Fibroblast of lung (primary cell): ENCODE results near the gene POLR3H. TPM values are rescaled to one million over a fixed set of nuclear protein-coding genes. Genes with fewer than 3 reads are reported as not detected.

Experiments used
- DNase-seq, 2 donors: peaks; one replicate each; pipeline versions ENCODE4 v3.0.0 to v3.0.0-alpha.2; 2010; ENCODE audit warnings: low read depth in 2 of 2
- H2AFZ ChIP-seq: 2 replicates; pipeline ENCODE4 v1.5.1; 2012; ENCODE audit warnings: low read length, control low read depth, inconsistent platforms
- H3K27ac ChIP-seq: 2 replicates; pipeline ENCODE4 v1.5.1; 2011; ENCODE audit warnings: low read length, control low read depth; ENCODE audit not compliant: insufficient read depth
- H3K27me3 ChIP-seq: 2 replicates; pipeline ENCODE4 v1.5.1; 2011; ENCODE audit warnings: mild to moderate bottlenecking, low read length; ENCODE audit not compliant: control insufficient read depth, insufficient read depth
- H3K36me3 ChIP-seq: 2 replicates; pipeline ENCODE4 v1.5.1; 2011; ENCODE audit warnings: low read length; ENCODE audit not compliant: control insufficient read depth, insufficient read depth
- H3K4me1 ChIP-seq: 2 replicates; pipeline ENCODE4 v1.5.1; 2011; ENCODE audit warnings: low read length; ENCODE audit not compliant: control insufficient read depth, insufficient read depth; ENCODE audit errors: extremely low read depth
- H3K4me2 ChIP-seq: 2 replicates; pipeline ENCODE4 v1.5.1; 2011; ENCODE audit warnings: low read length, control low read depth; ENCODE audit not compliant: insufficient read depth; ENCODE audit errors: extremely low read depth
- H3K4me3 ChIP-seq, 4 experiments: fragments of 200-600 bp in 1 of 4; sonication (generic) in 1 of 4; replicated peaks in 1 of 4; 2 replicates each; pipeline ENCODE4 v1.5.1; 2011 to 2016; ENCODE audit warnings: low read length in 4 of 4, low read depth in 3 of 4, mild to moderate bottlenecking in 3 of 4, control low read depth in 2 of 4, inconsistent platforms in 1 of 4, mixed read lengths in 1 of 4; ENCODE audit not compliant: insufficient read depth in 1 of 4; ENCODE audit errors: control extremely low read depth in 1 of 4
- H3K79me2 ChIP-seq: 2 replicates; pipeline ENCODE4 v1.5.1; 2012; ENCODE audit warnings: mild to moderate bottlenecking, low read length, inconsistent platforms; ENCODE audit not compliant: control insufficient read depth, insufficient read depth
- H3K9ac ChIP-seq: 2 replicates; pipeline ENCODE4 v1.5.1; 2011; ENCODE audit warnings: mild to moderate bottlenecking, low read length, control low read depth; ENCODE audit not compliant: insufficient read depth
- H3K9me3 ChIP-seq: 2 replicates; pipeline ENCODE4 v1.5.1; 2012; ENCODE audit warnings: low read depth, low read length; ENCODE audit not compliant: control insufficient read depth, insufficient read depth
- H4K20me1 ChIP-seq: 2 replicates; pipeline ENCODE4 v1.5.1; 2011; ENCODE audit warnings: low read length; ENCODE audit not compliant: control insufficient read depth, insufficient read depth; ENCODE audit errors: extremely low read depth
- CTCF ChIP-seq, 2 donors: IDR thresholded peaks in 1 of 2; conservative IDR thresholded peaks in 1 of 2; 1 replicate in 1 of 2; 2 replicates in 1 of 2; pipeline ENCODE4 v1.5.1; 2011 to 2012; ENCODE audit warnings: low read length in 2 of 2, control low read depth in 1 of 2, inconsistent platforms in 1 of 2, low read depth in 1 of 2, mild to moderate bottlenecking in 1 of 2
- EZH2 ChIP-seq: IDR thresholded peaks from 2 replicates; pipeline ENCODE4 v1.5.1; 2012; ENCODE audit warnings: low read length, control low read depth, mild to moderate bottlenecking; ENCODE audit errors: missing control alignments
- polyA plus RNA-seq, 2 donors: library from polyadenylated mRNA; depleted of rRNA in 1 of 2; stranded (reverse) in 1 of 2; unstranded in 1 of 2; fragments of >200 nt; gene quantifications; 2 replicates each; pipeline ENCODE4 v1.2.1, GENCODE V29; 2011 to 2012; ENCODE audit warnings: missing spikeins in 1 of 2
- total RNA-seq: library from RNA; depleted of rRNA; stranded (reverse); fragments of >200 nt; gene quantifications from 2 replicates; pipeline ENCODE4 v1.2.1, GENCODE V29; 2014

Gene POLR3H
- total and polyA plus RNA-seq, 2 donors (not counting 1 experiment from before 2014, with no cell fraction given): 19.7 to 42.6 TPM

DNA sequence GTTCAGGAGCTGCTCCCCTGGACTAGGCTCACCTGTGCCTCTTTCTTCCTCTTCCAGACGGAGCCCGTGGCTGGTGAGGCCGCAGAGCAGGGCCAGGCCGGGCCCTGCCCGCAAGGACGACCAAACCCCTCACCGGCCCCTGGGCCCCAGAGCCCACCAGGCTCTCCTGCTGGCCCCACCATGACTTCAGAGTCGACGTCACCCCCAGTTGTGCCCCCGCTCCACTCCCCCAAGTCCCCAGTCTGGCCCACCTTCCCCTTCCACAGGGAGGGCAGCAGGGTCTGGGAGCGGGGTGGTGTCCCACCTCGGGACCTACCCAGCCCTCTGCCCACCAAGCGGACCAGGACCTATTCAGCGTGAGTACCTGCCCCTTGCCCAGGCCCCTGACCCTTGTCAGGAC lies 27.5 kb upstream of the POLR3H start:
- peaks cover 15% of the 10 kb centered on the region for H3K36me3 ChIP-seq
- no peaks in the 10 kb centered on the region for H3K9me3 ChIP-seq
- no peak for DNase-seq
- H3K27ac ChIP-seq: no peak overlapping the region
- H4K20me1 ChIP-seq: no peaks in the 10 kb centered on the region
- H3K27me3 ChIP-seq: no peaks in the 10 kb centered on the region
- peaks cover 10% of the 10 kb centered on the region for H3K4me1 ChIP-seq
- H3K4me3 ChIP-seq: no peak overlapping the region
- H3K4me2 ChIP-seq: no peak overlapping the region
- H3K79me2 ChIP-seq: no peaks in the 10 kb centered on the region
- H3K9ac ChIP-seq: no peak overlapping the region
- no peak for TF ChIP-seq CTCF (conservative IDR thresholded peaks at IDR 0.05 in 1 of 2, IDR thresholded peaks at IDR 0.05 in 1 of 2; ENCODE audit: low read depth in 1 of 2, low read length in 2 of 2)
- no peak for TF ChIP-seq EZH2
- H2AFZ ChIP-seq: no peak overlapping the region

GRCh38 chr22:41570221-41570620 lies 26.0 kb upstream of the POLR3H start:
- no peak overlapping the region for H3K4me3 ChIP-seq
- no peaks in the 10 kb centered on the region for H4K20me1 ChIP-seq
- H3K4me2 ChIP-seq: no peak overlapping the region
- no peak for DNase-seq
- no peak overlapping the region for H3K27ac ChIP-seq
- no peaks in the 10 kb centered on the region for H3K79me2 ChIP-seq
- no peaks in the 10 kb centered on the region for H3K9me3 ChIP-seq
- no peak overlapping the region for H2AFZ ChIP-seq
- TF ChIP-seq CTCF (conservative IDR thresholded peaks at IDR 0.05 in 1 of 2, IDR thresholded peaks at IDR 0.05 in 1 of 2; ENCODE audit: low read depth in 1 of 2, low read length in 2 of 2) (no peak), EZH2 (no peak)
- H3K27me3 ChIP-seq: no peaks in the 10 kb centered on the region
- H3K36me3 ChIP-seq: peaks cover 8% of the 10 kb centered on the region
- H3K9ac ChIP-seq: no peak overlapping the region
- peaks cover 8% of the 10 kb centered on the region for H3K4me1 ChIP-seq

DNA sequence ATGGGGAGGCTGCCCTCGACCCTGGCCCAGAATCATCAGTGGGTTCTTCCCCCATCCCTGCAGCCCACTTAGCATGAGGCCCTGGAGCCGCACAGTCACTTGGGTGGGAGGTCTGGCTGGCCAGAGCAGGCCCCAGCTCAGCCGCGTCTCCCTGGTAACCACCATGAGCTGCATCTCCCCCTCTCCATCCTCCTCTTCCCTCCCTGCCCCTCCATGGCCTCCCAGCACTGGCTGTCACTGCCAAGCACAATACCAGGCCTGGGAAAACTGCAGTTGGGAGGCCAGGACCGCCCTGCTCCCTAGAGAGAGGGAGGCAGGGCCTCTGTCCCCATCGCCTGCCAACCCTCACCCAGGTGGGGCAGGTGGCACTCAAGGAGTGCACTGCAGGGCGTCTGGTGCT lies 24.5 kb upstream of the POLR3H start:
- Histone ChIP-seq H4K20me1 (no peaks in the 10 kb centered on the region), H3K79me2 (no peaks in the 10 kb centered on the region), H3K36me3 (no peaks in the 10 kb centered on the region), H3K9me3 (no peaks in the 10 kb centered on the region), H3K27ac (no peak overlapping the region), H3K4me3 (no peak overlapping the region), H2AFZ (no peak overlapping the region), H3K27me3 (no peaks in the 10 kb centered on the region), H3K4me2 (no peak overlapping the region), H3K9ac (no peak overlapping the region), H3K4me1 (peaks cover 2% of the 10 kb centered on the region)
- DNase-seq: no peak
- TF ChIP-seq EZH2 (no peak), CTCF (conservative IDR thresholded peaks at IDR 0.05 in 1 of 2, IDR thresholded peaks at IDR 0.05 in 1 of 2; ENCODE audit: low read depth in 1 of 2, low read length in 2 of 2) (no peak)
